HCT116 (cell line): Measurements from ENCODE around the gene S1PR4.

Experiments used
- CEBPB ChIP-seq: IDR thresholded peaks from 2 replicates; pipeline ENCODE4 v1.6.1; 2012; ENCODE audit warnings: low read depth
- EGR1 ChIP-seq: IDR thresholded peaks from 2 replicates; pipeline ENCODE4 v1.6.1; 2012; ENCODE audit warnings: low read depth
- EZH2 ChIP-seq: fragments of 200-600 bp; sonication (generic); IDR thresholded peaks from 2 replicates; pipeline ENCODE4 v1.6.1; 2017; ENCODE audit warnings: antibody characterized with exemption, mixed run types
- POLR2A ChIP-seq: IDR thresholded peaks from 2 replicates; pipeline ENCODE4 v1.7.0; 2011; ENCODE audit warnings: borderline replicate concordance; ENCODE audit not compliant: insufficient read depth, insufficient read length; ENCODE audit errors: extremely low read depth
- POLR2AphosphoS5 ChIP-seq: IDR thresholded peaks from 2 replicates; pipeline ENCODE4 v1.6.1; 2011; ENCODE audit warnings: mild to moderate bottlenecking, low read depth, low read length, moderate library complexity
- SP1 ChIP-seq: IDR thresholded peaks from 2 replicates; pipeline ENCODE4 v1.6.1; 2012; ENCODE audit warnings: low read depth
- TCF7L2 ChIP-seq: IDR thresholded peaks from 2 replicates; pipeline ENCODE4 v1.7.0; 2011; ENCODE audit warnings: borderline replicate concordance, inconsistent platforms; ENCODE audit not compliant: insufficient read depth, insufficient read length; ENCODE audit errors: extremely low read depth
- YY1 ChIP-seq: IDR thresholded peaks from 2 replicates; pipeline ENCODE4 v1.6.1; 2011; ENCODE audit warnings: low read length, low read depth, moderate library complexity, mild to moderate bottlenecking; ENCODE audit not compliant: insufficient replicate concordance; ENCODE audit errors: extremely low read depth
- ZNF274 ChIP-seq: fragments of 200-500 bp; sonication (Bioruptor generic); IDR thresholded peaks from 2 replicates; pipeline ENCODE4 v1.6.1; 2014; ENCODE audit warnings: mild to moderate bottlenecking, low read depth, low read length, inconsistent platforms
- TF ChIP-seq, protein P1 (sequence below), 3 experiments: fragments of 200-600 bp in 1 of 3; sonication (generic) in 1 of 3; IDR thresholded peaks in 2 of 3; conservative IDR thresholded peaks in 1 of 3; 2 replicates each; pipeline ENCODE4 v1.5.1; 2012 to 2017; ENCODE audit warnings: low read depth in 2 of 3, low read length in 2 of 3, antibody characterized with exemption in 1 of 3, borderline replicate concordance in 1 of 3, control low read depth in 1 of 3, mild to moderate bottlenecking in 1 of 3, mixed read lengths in 1 of 3, mixed run types in 1 of 3, moderate library complexity in 1 of 3; ENCODE audit not compliant: insufficient read depth in 1 of 3
- TF ChIP-seq, protein P2 (sequence below): IDR thresholded peaks from 2 replicates; pipeline ENCODE4 v1.6.1; 2012; ENCODE audit warnings: low read depth
- TF ChIP-seq, protein P3 (sequence below): IDR thresholded peaks from 2 replicates; pipeline ENCODE4 v1.6.1; 2012

DNA sequence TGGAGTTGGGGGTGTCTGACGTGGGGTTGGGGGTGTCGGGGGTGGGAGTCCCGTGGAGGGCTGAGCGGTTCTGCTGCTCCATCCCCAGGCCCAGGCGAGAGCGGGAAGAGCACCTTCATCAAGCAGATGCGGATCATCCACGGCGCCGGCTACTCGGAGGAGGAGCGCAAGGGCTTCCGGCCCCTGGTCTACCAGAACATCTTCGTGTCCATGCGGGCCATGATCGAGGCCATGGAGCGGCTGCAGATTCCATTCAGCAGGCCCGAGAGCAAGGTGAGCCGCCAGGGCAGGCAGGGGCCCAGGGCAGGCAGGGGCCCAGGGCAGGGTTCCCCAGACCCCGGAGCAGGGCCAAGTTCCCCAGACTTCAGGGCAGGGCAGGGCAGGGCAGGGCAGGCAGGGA, 30.1 kb upstream of the S1PR4 start:
- no peak for TF ChIP-seq POLR2A
- TF ChIP-seq, protein P1, sequence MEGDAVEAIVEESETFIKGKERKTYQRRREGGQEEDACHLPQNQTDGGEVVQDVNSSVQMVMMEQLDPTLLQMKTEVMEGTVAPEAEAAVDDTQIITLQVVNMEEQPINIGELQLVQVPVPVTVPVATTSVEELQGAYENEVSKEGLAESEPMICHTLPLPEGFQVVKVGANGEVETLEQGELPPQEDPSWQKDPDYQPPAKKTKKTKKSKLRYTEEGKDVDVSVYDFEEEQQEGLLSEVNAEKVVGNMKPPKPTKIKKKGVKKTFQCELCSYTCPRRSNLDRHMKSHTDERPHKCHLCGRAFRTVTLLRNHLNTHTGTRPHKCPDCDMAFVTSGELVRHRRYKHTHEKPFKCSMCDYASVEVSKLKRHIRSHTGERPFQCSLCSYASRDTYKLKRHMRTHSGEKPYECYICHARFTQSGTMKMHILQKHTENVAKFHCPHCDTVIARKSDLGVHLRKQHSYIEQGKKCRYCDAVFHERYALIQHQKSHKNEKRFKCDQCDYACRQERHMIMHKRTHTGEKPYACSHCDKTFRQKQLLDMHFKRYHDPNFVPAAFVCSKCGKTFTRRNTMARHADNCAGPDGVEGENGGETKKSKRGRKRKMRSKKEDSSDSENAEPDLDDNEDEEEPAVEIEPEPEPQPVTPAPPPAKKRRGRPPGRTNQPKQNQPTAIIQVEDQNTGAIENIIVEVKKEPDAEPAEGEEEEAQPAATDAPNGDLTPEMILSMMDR (IDR thresholded peaks at IDR 0.05 in 2 of 3, conservative IDR thresholded peaks at IDR 0.05 in 1 of 3; ENCODE audit: borderline replicate concordance in 1 of 3, insufficient read depth in 1 of 3, low read depth in 2 of 3, low read length in 2 of 3): no peak
- no peak for TF ChIP-seq YY1
- TF ChIP-seq EGR1: no peak
- TF ChIP-seq, protein P2, sequence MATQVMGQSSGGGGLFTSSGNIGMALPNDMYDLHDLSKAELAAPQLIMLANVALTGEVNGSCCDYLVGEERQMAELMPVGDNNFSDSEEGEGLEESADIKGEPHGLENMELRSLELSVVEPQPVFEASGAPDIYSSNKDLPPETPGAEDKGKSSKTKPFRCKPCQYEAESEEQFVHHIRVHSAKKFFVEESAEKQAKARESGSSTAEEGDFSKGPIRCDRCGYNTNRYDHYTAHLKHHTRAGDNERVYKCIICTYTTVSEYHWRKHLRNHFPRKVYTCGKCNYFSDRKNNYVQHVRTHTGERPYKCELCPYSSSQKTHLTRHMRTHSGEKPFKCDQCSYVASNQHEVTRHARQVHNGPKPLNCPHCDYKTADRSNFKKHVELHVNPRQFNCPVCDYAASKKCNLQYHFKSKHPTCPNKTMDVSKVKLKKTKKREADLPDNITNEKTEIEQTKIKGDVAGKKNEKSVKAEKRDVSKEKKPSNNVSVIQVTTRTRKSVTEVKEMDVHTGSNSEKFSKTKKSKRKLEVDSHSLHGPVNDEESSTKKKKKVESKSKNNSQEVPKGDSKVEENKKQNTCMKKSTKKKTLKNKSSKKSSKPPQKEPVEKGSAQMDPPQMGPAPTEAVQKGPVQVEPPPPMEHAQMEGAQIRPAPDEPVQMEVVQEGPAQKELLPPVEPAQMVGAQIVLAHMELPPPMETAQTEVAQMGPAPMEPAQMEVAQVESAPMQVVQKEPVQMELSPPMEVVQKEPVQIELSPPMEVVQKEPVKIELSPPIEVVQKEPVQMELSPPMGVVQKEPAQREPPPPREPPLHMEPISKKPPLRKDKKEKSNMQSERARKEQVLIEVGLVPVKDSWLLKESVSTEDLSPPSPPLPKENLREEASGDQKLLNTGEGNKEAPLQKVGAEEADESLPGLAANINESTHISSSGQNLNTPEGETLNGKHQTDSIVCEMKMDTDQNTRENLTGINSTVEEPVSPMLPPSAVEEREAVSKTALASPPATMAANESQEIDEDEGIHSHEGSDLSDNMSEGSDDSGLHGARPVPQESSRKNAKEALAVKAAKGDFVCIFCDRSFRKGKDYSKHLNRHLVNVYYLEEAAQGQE: no peak
- TF ChIP-seq, protein P3, sequence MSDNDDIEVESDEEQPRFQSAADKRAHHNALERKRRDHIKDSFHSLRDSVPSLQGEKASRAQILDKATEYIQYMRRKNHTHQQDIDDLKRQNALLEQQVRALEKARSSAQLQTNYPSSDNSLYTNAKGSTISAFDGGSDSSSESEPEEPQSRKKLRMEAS: no peak
- no peak for TF ChIP-seq ZNF274
- TF ChIP-seq TCF7L2: no peak
- no peak for TF ChIP-seq CEBPB
- TF ChIP-seq POLR2AphosphoS5: no peak
- TF ChIP-seq EZH2: no peak
- no peak for TF ChIP-seq SP1
